SK-N-SH treated with all-trans-retinoic acid at 6 μM for 48 hours (cell line): ENCODE data around the gene SOX30.

ENCODE experiments used
- GLIS3 ChIP-seq: fragments of 250-450 bp; sonication (Bioruptor Pico); IDR thresholded peaks from 2 replicates; pipeline ENCODE4 v1.5.0; 2020; ENCODE audit warnings: mild to moderate bottlenecking, moderate library complexity
- POU6F1 ChIP-seq: fragments of 250-450 bp; sonication (Bioruptor Pico); IDR thresholded peaks from 2 replicates; pipeline ENCODE4 v1.8.0; 2021; ENCODE audit warnings: low read depth, mild to moderate bottlenecking, moderate library complexity, borderline replicate concordance
- RARB ChIP-seq: fragments of 250-450 bp; sonication (Bioruptor Pico); IDR thresholded peaks from 2 replicates; pipeline ENCODE4 v1.8.0; 2021; ENCODE audit warnings: mild to moderate bottlenecking, moderate library complexity
- SNAI2 ChIP-seq: fragments of 250-450 bp; sonication (Bioruptor Pico); IDR thresholded peaks from 2 replicates; pipeline ENCODE4 v1.5.0; 2020; ENCODE audit warnings: mild to moderate bottlenecking, moderate library complexity
- TCF4 ChIP-seq: fragments of 250-450 bp; sonication (Bioruptor Pico); IDR thresholded peaks from 2 replicates; pipeline ENCODE4 v1.8.0; 2021; ENCODE audit warnings: mild to moderate bottlenecking, moderate library complexity, borderline replicate concordance
- TOX ChIP-seq: fragments of 250-450 bp; sonication (Bioruptor Pico); IDR thresholded peaks from 2 replicates; pipeline ENCODE4 v1.8.0; 2021; ENCODE audit warnings: mild to moderate bottlenecking, moderate library complexity, borderline replicate concordance
- TSHZ2 ChIP-seq: fragments of 250-450 bp; sonication (Bioruptor Pico); IDR thresholded peaks from 2 replicates; pipeline ENCODE4 v1.5.0; 2020; ENCODE audit warnings: mild to moderate bottlenecking, moderate library complexity
- ZFP3 ChIP-seq: fragments of 250-450 bp; sonication (Bioruptor Pico); IDR thresholded peaks from 2 replicates; pipeline ENCODE4 v1.5.0; 2020; ENCODE audit warnings: mild to moderate bottlenecking, moderate library complexity
- ZFP30 ChIP-seq: fragments of 450-650 bp; formaldehyde crosslinking; IDR thresholded peaks from 2 replicates; pipeline ENCODE4 v1.5.0; 2022; ENCODE audit warnings: mild to moderate bottlenecking, moderate library complexity
- TF ChIP-seq, protein P1 (sequence below): fragments of 250-450 bp; sonication (Bioruptor Pico); IDR thresholded peaks from 2 replicates; pipeline ENCODE4 v1.5.1; 2020; ENCODE audit warnings: low read depth, mild to moderate bottlenecking, moderate library complexity
- TF ChIP-seq, protein P2 (sequence below): fragments of 250-450 bp; sonication (Bioruptor Pico); IDR thresholded peaks from 2 replicates; pipeline ENCODE4 v1.8.0; 2020; ENCODE audit warnings: mild to moderate bottlenecking, moderate library complexity, borderline replicate concordance

GRCh38 chr5:157603333-157604190 lies 48.7 kb downstream of the SOX30 start:
- TF ChIP-seq TSHZ2 (CRISPR knock-in tag) (no peak), GLIS3 (no peak), RARB (CRISPR knock-in tag) (no peak), TOX (no peak), ZFP3 (CRISPR knock-in tag) (no peak), SNAI2 (no peak), ZFP30 (CRISPR knock-in tag) (no peak), POU6F1 (CRISPR knock-in tag) (no peak), TCF4 (no peak)
- TF ChIP-seq, protein P1, sequence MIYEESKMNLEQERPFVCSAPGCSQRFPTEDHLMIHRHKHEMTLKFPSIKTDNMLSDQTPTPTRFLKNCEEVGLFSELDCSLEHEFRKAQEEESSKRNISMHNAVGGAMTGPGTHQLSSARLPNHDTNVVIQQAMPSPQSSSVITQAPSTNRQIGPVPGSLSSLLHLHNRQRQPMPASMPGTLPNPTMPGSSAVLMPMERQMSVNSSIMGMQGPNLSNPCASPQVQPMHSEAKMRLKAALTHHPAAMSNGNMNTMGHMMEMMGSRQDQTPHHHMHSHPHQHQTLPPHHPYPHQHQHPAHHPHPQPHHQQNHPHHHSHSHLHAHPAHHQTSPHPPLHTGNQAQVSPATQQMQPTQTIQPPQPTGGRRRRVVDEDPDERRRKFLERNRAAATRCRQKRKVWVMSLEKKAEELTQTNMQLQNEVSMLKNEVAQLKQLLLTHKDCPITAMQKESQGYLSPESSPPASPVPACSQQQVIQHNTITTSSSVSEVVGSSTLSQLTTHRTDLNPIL (CRISPR knock-in tag), result no peak
- TF ChIP-seq, protein P2, sequence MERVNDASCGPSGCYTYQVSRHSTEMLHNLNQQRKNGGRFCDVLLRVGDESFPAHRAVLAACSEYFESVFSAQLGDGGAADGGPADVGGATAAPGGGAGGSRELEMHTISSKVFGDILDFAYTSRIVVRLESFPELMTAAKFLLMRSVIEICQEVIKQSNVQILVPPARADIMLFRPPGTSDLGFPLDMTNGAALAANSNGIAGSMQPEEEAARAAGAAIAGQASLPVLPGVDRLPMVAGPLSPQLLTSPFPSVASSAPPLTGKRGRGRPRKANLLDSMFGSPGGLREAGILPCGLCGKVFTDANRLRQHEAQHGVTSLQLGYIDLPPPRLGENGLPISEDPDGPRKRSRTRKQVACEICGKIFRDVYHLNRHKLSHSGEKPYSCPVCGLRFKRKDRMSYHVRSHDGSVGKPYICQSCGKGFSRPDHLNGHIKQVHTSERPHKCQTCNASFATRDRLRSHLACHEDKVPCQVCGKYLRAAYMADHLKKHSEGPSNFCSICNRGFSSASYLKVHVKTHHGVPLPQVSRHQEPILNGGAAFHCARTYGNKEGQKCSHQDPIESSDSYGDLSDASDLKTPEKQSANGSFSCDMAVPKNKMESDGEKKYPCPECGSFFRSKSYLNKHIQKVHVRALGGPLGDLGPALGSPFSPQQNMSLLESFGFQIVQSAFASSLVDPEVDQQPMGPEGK (CRISPR knock-in tag), result no peak
